GM21786 (cell line): ENCODE data around the gene BBS1.

Experiments
- ATAC-seq: cut with Tn5 transposase; IDR thresholded peaks from one replicate; pipeline ENCODE4 v1.9.1; 2021; ENCODE audit not compliant: unreplicated experiment

The BBS1 gene

GRCh38 chr11:66548774-66549630 is 38.6 kb downstream of the BBS1 start:
- no peak for ATAC-seq

- ATAC-seq, result no peak
Measured at GRCh38 chr11:66549696-66550095, 39.3 kb downstream of the BBS1 start.

- ATAC-seq, result no peak
Measured at GRCh38 chr11:66550887-66551286, 40.5 kb downstream of the BBS1 start.

GRCh38 chr11:66554602-66555001 is 44.2 kb downstream of the BBS1 start:
- no peak for ATAC-seq

GRCh38 chr11:66555416-66555815 is 45.0 kb downstream of the BBS1 start:
- no peak for ATAC-seq

GRCh38 chr11:66556086-66556485 is 45.7 kb downstream of the BBS1 start:
- no peak for ATAC-seq

GRCh38 chr11:66557733-66558326 is 47.4 kb downstream of the BBS1 start:
- no peak for ATAC-seq

- no peak for ATAC-seq
Measured at GRCh38 chr11:66559142-66559865, 48.9 kb downstream of the BBS1 start.

- no peak for ATAC-seq
Measured at GRCh38 chr11:66559866-66560676, 49.6 kb downstream of the BBS1 start.

GRCh38 chr11:66561178-66561974 is 50.9 kb downstream of the BBS1 start:
- ATAC-seq, result no peak

- ATAC-seq, result no peak
Measured at GRCh38 chr11:66561975-66562248, 51.5 kb downstream of the BBS1 start.

GRCh38 chr11:66562275-66562674 is 51.8 kb downstream of the BBS1 start:
- no peak for ATAC-seq

GRCh38 chr11:66562907-66563583 is 52.6 kb downstream of the BBS1 start:
- no peak for ATAC-seq

- ATAC-seq, result no peak
Measured at GRCh38 chr11:66563832-66564231, 53.4 kb downstream of the BBS1 start.

- ATAC-seq, result no peak
Measured at GRCh38 chr11:66564538-66564937, 54.1 kb downstream of the BBS1 start.

- ATAC-seq, result no peak
Measured at GRCh38 chr11:66564984-66565383, 54.5 kb downstream of the BBS1 start.

- no peak for ATAC-seq
Measured at GRCh38 chr11:66566221-66566620, 55.8 kb downstream of the BBS1 start.

- no peak for ATAC-seq
Measured at GRCh38 chr11:66567787-66568123, 57.3 kb downstream of the BBS1 start.

GRCh38 chr11:66568124-66568916 is 57.9 kb downstream of the BBS1 start, which contains the start of gene CTSF:
CTSF (minus strand) TSS chr11:66568606; CDS start chr11:66568486, 120 bp downstream.
- no peak for ATAC-seq
